NCI-H446 treated with DMSO at 0.1 percent for 48 hours (cell line): ENCODE results near the gene KCND2.
A peak's percentile ranks its signal among the peaks of the same experiment; 100 is the strongest.
"Not testable (repeated sequence)": the region's sequence is repeated elsewhere in the genome, so short reads cannot be mapped to it uniquely, and the experiment has no call there.

Source experiments
- DNase-seq: peaks from one replicate; lab custom pipeline; 2025; lab: John Stamatoyannopoulos, UW

KCND2 gene

GRCh38 chr7:120272701-120273475, at the start of gene KCND2:
Gene KCND2 (plus strand): TSS chr7:120273175.
- DNase-seq: no peak

- DNase-seq: no peak
These were observed 46.8 kb upstream of the KCND2 start for GRCh38 chr7:120226188-120226587.

DNA sequence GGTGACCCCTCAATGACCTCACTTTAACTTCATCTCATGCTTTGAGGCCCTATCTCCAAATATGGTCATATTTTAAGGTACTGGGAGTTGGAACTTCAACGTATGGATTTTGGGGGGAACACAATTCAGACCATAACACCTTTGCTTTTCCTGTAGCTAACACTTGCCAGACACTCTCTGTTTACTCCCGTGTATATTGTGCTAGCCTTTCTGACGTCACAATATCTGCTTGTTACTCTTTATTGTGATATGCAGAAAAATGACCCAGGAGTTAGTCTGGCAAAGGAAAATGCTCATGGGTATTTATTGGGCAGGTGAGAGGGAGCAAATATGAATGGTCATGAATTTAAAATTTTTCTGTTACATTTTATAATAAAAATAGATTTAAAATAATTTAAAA, 45.7 kb upstream of the KCND2 start:
- DNase-seq: no peak

GRCh38 chr7:120229084-120229483, 43.9 kb upstream of the KCND2 start:
- no peak for DNase-seq

DNA sequence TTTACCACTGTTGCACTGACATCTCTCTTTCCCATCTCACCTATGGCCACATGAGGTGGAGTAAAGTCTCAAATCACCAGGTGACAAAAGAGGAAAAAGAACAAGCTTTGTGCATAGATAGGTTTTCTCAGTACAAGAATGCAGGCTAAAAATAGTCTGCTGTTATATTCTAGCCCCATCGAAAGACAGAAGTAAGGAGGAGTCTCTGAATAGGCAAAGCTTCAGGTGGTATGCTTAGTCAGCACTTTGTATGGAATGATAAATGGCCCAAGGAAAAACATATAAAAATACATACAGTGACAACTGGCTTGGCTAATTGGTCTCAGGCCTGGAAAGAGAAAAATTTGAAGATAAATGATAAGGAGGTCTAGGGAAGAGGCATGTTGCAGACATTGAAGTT, 39.6 kb upstream of the KCND2 start:
- no peak for DNase-seq

- DNase-seq: not testable (repeated sequence)
These were observed 32.6 kb upstream of the KCND2 start for GRCh38 chr7:120240350-120240749.

DNA sequence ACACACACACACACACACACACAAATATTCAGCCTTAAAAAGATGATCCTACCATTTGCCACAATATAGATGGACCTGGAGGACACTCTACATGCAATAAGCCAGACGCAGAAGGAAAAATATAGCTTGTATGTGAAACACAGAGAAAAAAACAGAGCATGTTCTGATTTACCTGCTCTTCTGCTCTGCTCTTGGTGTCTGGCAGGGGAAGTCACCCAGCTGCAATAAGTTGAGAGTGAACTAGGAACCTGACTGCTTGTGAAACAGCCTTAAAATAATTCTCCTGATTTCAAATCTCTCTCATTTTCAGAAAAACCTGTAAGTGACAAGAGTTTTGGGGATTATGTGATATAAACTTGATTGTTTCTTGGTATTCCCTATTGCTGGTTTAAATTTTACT, 31.0 kb upstream of the KCND2 start:
- DNase-seq: no peak

DNA sequence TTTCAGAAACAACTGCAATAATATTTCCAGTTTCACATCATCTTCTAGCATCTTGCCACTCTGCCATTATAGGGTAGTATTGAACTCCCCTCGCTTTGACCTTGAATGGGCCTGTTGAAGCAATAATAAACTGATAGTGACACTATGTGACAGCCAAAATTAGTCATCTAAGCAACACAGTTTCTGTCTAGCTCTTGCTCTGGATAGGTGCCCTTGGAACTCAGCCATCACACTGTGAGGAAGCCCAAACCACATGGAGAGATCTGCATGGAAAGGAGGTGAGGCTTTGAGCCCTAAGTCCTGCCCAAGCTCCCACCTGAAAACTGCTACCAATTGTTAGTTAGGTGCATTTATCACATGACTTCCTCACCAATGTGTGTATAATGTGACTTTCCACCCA, 18.1 kb upstream of the KCND2 start:
- DNase-seq: no peak

DNA sequence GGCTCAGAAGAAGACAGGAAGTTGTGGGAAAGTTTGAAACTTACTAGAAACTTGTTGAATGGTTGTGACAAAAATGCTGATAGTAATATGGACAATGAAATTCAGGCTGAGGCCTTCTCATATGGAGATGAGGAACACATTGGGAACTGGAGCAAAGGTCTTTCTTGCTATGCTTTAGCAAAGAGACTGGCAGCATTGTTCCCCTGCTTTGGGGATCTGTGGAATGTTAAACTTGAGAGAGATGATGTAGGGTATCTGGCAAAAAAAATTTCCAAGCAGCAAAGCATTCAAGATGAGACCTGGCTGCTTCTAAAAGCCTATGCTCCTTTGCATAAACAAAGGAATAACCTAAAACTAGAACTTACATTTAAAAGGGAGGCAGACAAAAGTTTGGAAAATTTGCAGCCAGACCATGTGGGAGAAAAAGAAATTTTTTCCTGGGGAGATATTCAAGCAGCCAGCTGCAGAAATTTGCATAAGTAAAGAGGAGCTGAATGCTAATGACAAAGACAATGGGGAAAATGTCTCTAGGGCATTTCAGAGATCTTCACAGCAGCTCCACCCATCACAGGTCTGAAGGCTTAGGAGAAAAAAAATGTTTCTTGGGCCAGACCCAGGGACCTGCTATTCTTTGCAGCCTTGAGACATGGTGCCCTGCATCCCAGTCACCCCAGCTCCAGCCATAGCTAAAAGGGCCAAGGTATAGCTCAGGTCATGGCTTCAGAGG, 16.5 kb upstream of the KCND2 start:
- DNase-seq: no peak

GRCh38 chr7:120259386-120259785, 13.6 kb upstream of the KCND2 start:
- DNase-seq: no peak

GRCh38 chr7:120260111-120260510, 12.9 kb upstream of the KCND2 start:
- DNase-seq: no peak

DNA sequence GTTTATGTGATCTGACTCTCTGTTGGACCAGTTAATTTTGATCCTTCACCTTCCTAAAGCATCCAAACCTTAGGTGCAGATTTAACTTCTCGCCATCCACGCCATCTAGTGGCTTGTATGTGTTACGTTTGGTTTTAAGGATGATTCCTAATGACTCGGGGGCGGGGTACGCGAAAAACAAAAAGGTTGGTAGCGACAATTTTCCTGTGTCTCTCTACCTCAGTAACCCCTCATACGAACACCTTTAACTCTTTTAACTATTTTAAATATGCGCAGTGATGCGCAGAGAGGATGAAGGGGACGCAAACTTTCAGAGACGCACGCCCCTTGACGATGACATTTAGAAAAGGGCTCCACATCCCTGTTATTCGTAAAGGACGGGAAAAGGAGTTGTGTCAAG, 714 bp upstream of the KCND2 start:
- peak; percentile 46 for DNase-seq

DNA sequence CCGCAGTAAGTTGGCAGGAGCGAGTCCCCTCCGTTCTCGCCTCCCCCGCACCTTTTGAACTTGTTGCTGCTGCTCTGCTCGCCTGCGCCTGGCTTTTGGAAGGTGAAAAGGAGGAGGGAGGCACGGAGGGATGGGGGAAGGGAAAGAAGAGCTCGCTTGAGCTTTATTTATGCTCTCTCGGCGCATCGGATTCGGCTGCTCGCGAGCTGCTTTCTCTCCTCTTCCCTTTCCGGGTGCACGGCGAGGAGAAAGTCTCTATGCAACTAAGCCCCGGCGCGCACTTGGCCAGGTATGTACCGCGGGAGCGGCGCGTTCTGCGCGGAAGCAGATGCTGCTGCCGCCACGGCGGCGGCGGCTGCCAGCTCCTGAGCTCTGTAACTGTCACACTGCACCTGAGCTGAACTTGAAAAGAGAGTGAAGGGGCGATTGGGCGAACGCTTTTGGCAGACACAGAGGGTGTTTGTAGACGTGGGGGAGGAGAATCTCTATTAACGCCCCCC, 551 bp downstream of the KCND2 start:
- no peak for DNase-seq

- no peak for DNase-seq
These were observed 1.5 kb downstream of the KCND2 start for GRCh38 chr7:120274482-120274881.

DNA sequence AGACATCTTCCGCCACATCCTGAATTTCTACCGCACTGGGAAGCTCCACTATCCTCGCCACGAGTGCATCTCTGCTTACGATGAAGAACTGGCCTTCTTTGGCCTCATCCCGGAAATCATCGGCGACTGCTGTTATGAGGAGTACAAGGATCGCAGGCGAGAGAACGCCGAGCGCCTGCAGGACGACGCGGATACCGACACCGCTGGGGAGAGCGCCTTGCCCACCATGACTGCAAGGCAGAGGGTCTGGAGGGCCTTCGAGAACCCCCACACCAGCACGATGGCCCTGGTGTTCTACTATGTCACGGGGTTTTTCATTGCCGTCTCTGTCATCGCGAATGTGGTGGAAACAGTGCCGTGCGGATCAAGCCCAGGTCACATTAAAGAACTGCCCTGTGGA, 1.9 kb downstream of the KCND2 start:
- DNase-seq: no peak

DNA sequence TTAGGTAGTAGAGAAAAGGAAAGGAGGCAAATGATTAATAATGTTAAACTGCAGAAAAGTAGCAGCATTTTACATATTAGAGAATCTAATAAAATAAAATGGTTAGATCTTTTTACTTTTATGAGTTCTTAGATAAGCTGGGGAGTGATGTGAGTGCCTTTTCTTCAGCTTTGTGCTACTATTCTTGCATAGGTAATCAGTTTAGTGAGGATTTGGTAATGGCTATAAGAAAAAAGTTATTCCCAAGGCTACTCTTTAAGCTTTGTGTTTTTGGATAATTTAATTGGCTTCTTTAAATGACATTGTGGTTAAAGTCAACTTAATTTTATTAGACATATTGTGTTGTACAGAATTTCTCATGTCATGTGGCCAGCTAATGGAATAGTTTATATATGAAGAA, 3.7 kb downstream of the KCND2 start:
- DNase-seq: no peak

GRCh38 chr7:120278773-120279172, 5.8 kb downstream of the KCND2 start:
- no peak for DNase-seq

DNA sequence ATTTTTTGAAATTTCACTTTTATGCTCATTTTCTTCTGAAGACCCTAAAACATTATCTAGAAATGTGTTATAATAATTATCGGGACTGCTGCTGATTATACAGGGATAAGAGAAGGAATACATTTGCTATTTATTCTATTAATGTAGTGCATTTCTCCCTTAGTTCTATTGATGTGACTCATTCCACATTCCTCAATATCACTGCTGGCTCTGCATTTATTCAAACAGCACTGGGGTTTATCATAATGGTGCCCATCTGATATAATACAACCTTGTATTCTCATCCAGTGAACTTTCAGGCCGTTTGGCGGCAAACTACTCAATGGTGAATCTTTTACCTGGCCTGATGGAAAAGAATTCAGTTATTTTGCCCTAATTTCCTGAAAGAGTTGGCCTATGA, 7.8 kb downstream of the KCND2 start:
- DNase-seq: no peak

DNA sequence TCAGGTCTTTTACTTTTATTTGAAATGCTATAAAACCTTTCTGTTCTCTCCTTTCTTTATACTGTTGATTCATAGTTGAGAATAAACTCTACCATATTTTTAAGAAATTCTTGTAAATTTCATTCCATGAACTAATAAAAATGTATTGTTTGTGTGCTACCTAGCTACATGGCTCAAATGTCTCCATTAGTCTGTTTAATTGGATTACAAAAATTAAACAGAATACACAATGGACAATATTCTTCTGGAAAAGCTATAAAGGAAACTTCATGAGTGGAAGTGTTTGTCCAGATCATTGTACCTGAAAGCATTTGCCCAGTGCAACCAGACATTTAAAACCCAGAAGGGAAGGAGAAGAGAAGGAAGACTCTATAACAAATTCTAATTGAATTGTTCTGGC, 20.1 kb downstream of the KCND2 start:
- DNase-seq: no peak

DNA sequence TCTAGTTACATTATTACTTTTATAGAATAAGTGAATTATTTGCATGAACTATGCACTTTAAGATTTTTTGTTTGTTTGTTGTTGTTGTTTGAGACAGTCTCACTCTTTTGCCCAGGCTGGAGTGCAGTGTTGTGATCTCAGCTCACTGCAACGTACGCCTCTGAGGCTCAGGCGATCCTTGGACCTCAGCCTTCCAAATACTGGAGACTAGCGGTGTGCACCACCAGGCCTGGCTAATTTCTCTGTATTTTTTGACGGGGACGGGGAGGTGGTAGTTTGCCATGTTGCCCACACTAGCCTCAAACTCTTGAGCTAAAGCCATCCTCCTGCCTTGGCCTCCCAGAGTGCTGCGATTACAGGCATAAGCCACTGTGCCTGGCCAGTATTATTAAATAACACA, 29.2 kb downstream of the KCND2 start:
- no peak for DNase-seq

- no peak for DNase-seq
These were observed 30.1 kb downstream of the KCND2 start for GRCh38 chr7:120303105-120303504.

GRCh38 chr7:120304674-120305073, 31.7 kb downstream of the KCND2 start:
- no peak for DNase-seq

- no peak for DNase-seq
These were observed 35.1 kb downstream of the KCND2 start for GRCh38 chr7:120307991-120308545.
